MM.1S (cell line): Measurements from ENCODE around the gene PSMA5.

Experiments used
- DNase-seq: peaks from one replicate; pipeline ENCODE4 v3.0.0-alpha.2; 2015
- H2AFZ ChIP-seq: fragments of 300-600 bp; sonication (generic); 2 replicates; pipeline ENCODE4 v1.6.0; 2016; ENCODE audit warnings: antibody characterized with exemption, low read length
- H3F3A ChIP-seq: fragments of 300-600 bp; sonication (generic); 2 replicates; pipeline ENCODE4 v1.6.1; 2016; ENCODE audit warnings: mild to moderate bottlenecking, antibody characterized with exemption, low read length, moderate library complexity, mixed read lengths; ENCODE audit not compliant: insufficient read depth
- H3K27ac ChIP-seq: fragments of 300-600 bp; sonication (generic); 2 replicates; pipeline ENCODE4 v1.5.1; 2016; ENCODE audit warnings: mild to moderate bottlenecking, low read length
- H3K27me3 ChIP-seq: fragments of 300-600 bp; sonication (generic); replicated peaks from 2 replicates; pipeline ENCODE4 v1.6.0; 2016; ENCODE audit warnings: low read length; ENCODE audit not compliant: insufficient read depth
- H3K36me3 ChIP-seq: fragments of 300-600 bp; sonication (generic); replicated peaks from 2 replicates; pipeline ENCODE4 v1.6.1; 2016; ENCODE audit warnings: mild to moderate bottlenecking, low read length, mixed read lengths; ENCODE audit not compliant: insufficient read depth
- H3K4me1 ChIP-seq: fragments of 300-600 bp; sonication (generic); 2 replicates; pipeline ENCODE4 v1.6.1; 2016; ENCODE audit warnings: low read length, mixed read lengths
- H3K4me2 ChIP-seq: fragments of 300-600 bp; sonication (generic); 2 replicates; pipeline ENCODE4 v1.6.0; 2016; ENCODE audit warnings: low read depth, low read length
- H3K4me3 ChIP-seq: fragments of 300-600 bp; sonication (generic); 2 replicates; pipeline ENCODE4 v1.5.1; 2016; ENCODE audit warnings: low read length, mixed read lengths
- H3K79me2 ChIP-seq: fragments of 300-600 bp; sonication (generic); 2 replicates; pipeline ENCODE4 v1.6.1; 2016; ENCODE audit warnings: mixed run types, low read length, mixed read lengths
- H3K9ac ChIP-seq: fragments of 300-600 bp; sonication (generic); 2 replicates; pipeline ENCODE4 v1.6.1; 2016; ENCODE audit warnings: low read length, mixed read lengths
- H3K9me2 ChIP-seq: fragments of 300-600 bp; sonication (generic); replicated peaks from 2 replicates; pipeline ENCODE4 v1.6.1; 2016; ENCODE audit warnings: mild to moderate bottlenecking, low read length, mixed read lengths; ENCODE audit not compliant: insufficient read depth
- H3K9me3 ChIP-seq: fragments of 300-600 bp; sonication (generic); replicated peaks from 2 replicates; pipeline ENCODE4 v1.6.1; 2016; ENCODE audit warnings: mild to moderate bottlenecking, low read length, mixed read lengths; ENCODE audit not compliant: insufficient read depth
- H4K20me1 ChIP-seq: fragments of 300-600 bp; sonication (generic); 2 replicates; pipeline ENCODE4 v1.6.1; 2016; ENCODE audit warnings: mild to moderate bottlenecking, low read length, moderate library complexity, mixed read lengths; ENCODE audit not compliant: insufficient read depth
- EZH2 ChIP-seq: fragments of 300-600 bp; sonication (generic); optimal IDR thresholded peaks from 2 replicates; pipeline ENCODE3; 2017; ENCODE audit warnings: low read depth, mild to moderate bottlenecking, antibody characterized with exemption, low read length, mixed read lengths
- EZH2phosphoT487 ChIP-seq: fragments of 300-600 bp; sonication (generic); IDR thresholded peaks from 2 replicates; pipeline ENCODE4 v1.6.1; 2018; ENCODE audit warnings: antibody characterized with exemption, low read length
- TF ChIP-seq, protein P1 (sequence below): fragments of 300-600 bp; sonication (generic); IDR thresholded peaks from 2 replicates; pipeline ENCODE4 v1.5.1; 2016; ENCODE audit warnings: antibody characterized with exemption, low read length, mixed read lengths

The PSMA5 gene

DNA sequence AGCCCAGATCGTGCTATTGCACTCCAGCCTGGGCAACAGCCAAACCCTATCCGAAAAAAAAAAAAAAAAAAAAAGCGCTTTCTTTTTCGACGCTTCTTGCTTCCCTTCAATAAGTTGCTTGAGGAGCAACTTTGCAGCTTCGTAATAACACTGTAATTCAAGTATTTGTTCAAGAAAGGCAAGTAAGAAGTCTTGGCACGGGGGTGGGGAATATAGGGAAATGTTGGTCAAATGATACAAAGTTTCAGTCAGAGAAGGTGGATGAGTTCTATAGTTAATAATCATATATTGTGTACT is 871 bp upstream of the PSMA5 start:
- Histone ChIP-seq H3K27me3 (no peaks in the 10 kb centered on the region), H3K9me2 (no peaks in the 10 kb centered on the region), H3K27ac (peak overlapping the region; percentile 76; the same call in 1 of the 2 replicates), H3K9me3 (no peaks in the 10 kb centered on the region), H3K4me3 (peak overlapping the region; percentile 79), H3K36me3 (no peaks in the 10 kb centered on the region), H3K79me2 (peaks cover 40% of the 10 kb centered on the region), H2AFZ (peak overlapping the region; percentile 72; the same call in 1 of the 2 replicates), H3F3A (peaks cover 17% of the 10 kb centered on the region), H3K4me2 (peak overlapping the region; percentile 74), H3K9ac (peak overlapping the region; percentile 76; the same call in 1 of the 2 replicates), H4K20me1 (no peaks in the 10 kb centered on the region), H3K4me1 (no peaks in the 10 kb centered on the region)
- TF ChIP-seq EZH2phosphoT487 (no peak), EZH2 (no peak)
- TF ChIP-seq, protein P1, sequence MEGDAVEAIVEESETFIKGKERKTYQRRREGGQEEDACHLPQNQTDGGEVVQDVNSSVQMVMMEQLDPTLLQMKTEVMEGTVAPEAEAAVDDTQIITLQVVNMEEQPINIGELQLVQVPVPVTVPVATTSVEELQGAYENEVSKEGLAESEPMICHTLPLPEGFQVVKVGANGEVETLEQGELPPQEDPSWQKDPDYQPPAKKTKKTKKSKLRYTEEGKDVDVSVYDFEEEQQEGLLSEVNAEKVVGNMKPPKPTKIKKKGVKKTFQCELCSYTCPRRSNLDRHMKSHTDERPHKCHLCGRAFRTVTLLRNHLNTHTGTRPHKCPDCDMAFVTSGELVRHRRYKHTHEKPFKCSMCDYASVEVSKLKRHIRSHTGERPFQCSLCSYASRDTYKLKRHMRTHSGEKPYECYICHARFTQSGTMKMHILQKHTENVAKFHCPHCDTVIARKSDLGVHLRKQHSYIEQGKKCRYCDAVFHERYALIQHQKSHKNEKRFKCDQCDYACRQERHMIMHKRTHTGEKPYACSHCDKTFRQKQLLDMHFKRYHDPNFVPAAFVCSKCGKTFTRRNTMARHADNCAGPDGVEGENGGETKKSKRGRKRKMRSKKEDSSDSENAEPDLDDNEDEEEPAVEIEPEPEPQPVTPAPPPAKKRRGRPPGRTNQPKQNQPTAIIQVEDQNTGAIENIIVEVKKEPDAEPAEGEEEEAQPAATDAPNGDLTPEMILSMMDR, result no peak
- DNase-seq, result peak; percentile 12

DNA sequence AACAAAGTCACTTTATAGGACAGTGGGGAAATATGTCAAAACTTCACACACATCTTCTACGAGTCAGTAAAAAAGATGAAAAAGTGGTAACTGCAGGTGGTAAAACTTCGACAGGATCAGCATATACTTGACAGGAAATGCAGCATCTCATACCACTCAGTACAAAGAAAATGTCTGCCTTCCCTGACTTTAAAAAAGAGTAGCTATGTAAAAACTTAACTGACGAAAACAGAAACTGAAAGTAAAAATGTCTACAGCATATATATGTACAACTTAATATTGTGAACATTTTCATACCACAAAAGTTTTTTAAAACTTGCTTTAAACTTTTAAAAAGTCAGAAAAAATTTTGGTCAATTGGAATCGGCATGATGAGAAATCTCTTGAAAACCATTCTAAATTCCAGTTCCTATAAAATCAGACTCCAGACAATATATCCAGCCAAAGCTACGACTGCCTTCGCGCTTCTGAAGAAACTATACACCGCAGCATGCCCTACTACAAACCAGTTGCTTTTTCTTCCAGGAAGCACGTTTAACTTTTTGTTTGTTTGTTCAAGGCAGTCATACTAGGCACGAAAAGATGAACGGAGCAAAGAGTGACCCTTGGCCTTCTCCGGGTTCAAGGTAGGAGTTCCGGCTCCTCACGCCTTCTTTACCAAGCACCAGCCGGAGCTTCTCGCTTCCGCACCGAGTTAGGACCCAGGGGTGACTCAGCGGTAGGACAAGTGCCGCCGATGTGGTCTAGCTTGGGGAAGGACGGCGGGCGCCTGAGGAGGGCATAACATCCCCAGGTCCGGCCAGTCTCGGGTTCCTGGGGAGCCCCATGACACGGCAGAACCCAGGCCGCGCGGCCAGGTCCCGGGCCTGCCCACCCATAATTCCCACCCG is 612 bp downstream of the PSMA5 start:
- TF ChIP-seq EZH2 (no peak), EZH2phosphoT487 (no peak)
- TF ChIP-seq, protein P1, result no peak
- Histone ChIP-seq H3K9me2 (no peaks in the 10 kb centered on the region), H3F3A (peaks cover 17% of the 10 kb centered on the region), H3K27ac (peak overlapping the region; percentile 76), H2AFZ (no peak overlapping the region), H4K20me1 (no peaks in the 10 kb centered on the region), H3K27me3 (no peaks in the 10 kb centered on the region), H3K36me3 (no peaks in the 10 kb centered on the region), H3K9ac (peak overlapping the region; percentile 76), H3K4me2 (peak overlapping the region; percentile 82), H3K4me3 (peak overlapping the region; percentile 82), H3K79me2 (peaks cover 43% of the 10 kb centered on the region), H3K9me3 (no peaks in the 10 kb centered on the region), H3K4me1 (no peaks in the 10 kb centered on the region)
- DNase-seq, result peak; percentile 41

GRCh38 chr1:109423498-109423897 is 2.8 kb downstream of the PSMA5 start:
- H3K4me3 ChIP-seq, result no peak overlapping the region
- no peak overlapping the region for H3K9ac ChIP-seq
- H3K27ac ChIP-seq, result no peak overlapping the region
- no peak overlapping the region for H3K4me2 ChIP-seq
- H2AFZ ChIP-seq, result no peak overlapping the region
- TF ChIP-seq EZH2 (no peak), EZH2phosphoT487 (no peak)
- TF ChIP-seq, protein P1, result no peak
- H3K4me1 ChIP-seq, result no peaks in the 10 kb centered on the region
- peaks cover 17% of the 10 kb centered on the region for H3F3A ChIP-seq
- H4K20me1 ChIP-seq, result no peaks in the 10 kb centered on the region
- no peaks in the 10 kb centered on the region for H3K27me3 ChIP-seq
- no peaks in the 10 kb centered on the region for H3K9me3 ChIP-seq
- peaks cover 49% of the 10 kb centered on the region for H3K79me2 ChIP-seq
- H3K9me2 ChIP-seq, result no peaks in the 10 kb centered on the region
- no peaks in the 10 kb centered on the region for H3K36me3 ChIP-seq
- no peak for DNase-seq
